Stimulated activated CD8-positive, alpha-beta memory T cell treated with anti-CD3 and anti-CD28 coated beads, Interleukin-4, amount 100 ng/mL, for 48 hours (primary cell): Measurements from ENCODE around the gene PNPLA7.
"Not testable (repeated sequence)": the region's sequence is repeated elsewhere in the genome, so short reads cannot be mapped to it uniquely, and the experiment has no call there.

Experiments
- DNase-seq: peaks from one replicate; pipeline ENCODE4 v3.0.0-alpha.2; 2020

Gene PNPLA7

DNA sequence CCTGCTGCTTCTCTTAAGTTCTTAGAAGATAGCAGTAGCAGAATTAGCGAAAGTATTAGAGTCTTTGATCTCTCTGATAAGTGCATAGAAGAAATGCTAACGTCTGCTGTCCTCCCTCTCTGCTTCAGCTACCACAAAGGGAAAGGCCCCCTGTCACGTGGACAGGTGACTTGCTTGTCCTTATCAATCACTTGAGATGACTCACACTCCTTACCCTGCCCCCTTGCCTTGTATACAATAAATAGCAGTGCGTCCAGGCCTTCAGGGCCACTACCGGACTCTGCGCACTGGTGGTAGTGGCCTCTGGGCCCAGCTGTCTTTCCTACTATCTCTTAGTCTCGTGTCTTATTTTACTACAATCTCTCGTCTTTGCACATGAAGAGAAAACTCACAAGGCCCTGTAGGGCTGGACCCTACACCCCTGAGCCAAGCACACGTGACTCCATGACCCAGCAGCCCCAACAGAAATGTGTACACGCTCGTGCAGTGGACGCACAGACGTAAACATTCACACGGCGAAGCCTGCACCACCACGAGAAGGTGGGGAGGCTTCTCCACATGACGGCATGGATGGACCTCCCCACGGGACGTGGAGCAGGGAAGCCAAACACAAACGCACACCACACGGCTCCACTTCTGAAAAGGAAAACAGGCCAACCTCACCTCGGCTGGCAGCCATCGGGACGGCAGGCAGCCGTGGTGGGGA, 38.3 kb downstream of the PNPLA7 start:
- DNase-seq: no peak

DNA sequence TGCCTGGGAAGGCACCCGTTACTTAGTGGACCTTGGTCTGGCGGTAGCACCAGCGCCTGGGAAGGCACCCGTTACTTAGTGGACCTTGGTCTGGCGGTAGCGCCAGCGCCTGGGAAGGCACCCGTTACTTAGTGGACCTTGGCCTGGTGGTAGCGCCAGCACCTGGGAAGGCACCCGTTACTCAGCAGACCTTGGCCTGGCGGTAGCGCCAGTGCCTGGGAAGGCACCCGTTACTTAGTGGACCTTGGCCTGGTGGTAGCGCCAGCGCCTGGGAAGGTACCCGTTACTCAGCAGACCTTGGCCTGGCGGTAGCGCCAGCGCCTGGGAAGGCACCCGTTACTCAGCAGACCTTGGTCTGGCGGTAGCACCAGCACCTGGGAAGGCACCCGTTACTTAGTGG, 39.1 kb downstream of the PNPLA7 start:
- not testable (repeated sequence) for DNase-seq

- no peak for DNase-seq
Measured at GRCh38 chr9:137509198-137509597, 41.0 kb downstream of the PNPLA7 start.

DNA sequence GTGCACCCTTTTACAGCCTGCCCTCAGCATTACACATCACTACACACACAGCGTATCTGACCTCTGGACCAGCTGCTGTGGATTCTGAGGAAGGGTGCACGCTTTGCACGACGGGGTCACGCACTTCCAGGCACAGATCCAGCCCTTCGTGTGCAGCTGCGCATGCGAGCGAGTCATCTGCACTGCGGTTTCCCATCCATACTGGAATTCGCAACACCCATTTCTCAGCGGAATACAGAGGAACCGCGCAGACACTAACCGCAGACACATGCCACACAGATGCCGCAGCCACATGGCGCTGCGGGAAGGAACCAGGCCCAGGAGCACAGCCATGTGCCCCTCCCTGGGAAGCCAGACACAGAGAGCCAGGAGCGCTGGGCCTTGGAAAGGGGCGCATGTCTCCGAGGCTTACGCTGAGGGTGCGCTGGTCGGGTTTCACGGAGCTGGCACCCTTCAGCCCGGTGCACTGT, 43.5 kb downstream of the PNPLA7 start:
- no peak for DNase-seq

GRCh38 chr9:137506274-137506673, 43.9 kb downstream of the PNPLA7 start:
- no peak for DNase-seq

DNA sequence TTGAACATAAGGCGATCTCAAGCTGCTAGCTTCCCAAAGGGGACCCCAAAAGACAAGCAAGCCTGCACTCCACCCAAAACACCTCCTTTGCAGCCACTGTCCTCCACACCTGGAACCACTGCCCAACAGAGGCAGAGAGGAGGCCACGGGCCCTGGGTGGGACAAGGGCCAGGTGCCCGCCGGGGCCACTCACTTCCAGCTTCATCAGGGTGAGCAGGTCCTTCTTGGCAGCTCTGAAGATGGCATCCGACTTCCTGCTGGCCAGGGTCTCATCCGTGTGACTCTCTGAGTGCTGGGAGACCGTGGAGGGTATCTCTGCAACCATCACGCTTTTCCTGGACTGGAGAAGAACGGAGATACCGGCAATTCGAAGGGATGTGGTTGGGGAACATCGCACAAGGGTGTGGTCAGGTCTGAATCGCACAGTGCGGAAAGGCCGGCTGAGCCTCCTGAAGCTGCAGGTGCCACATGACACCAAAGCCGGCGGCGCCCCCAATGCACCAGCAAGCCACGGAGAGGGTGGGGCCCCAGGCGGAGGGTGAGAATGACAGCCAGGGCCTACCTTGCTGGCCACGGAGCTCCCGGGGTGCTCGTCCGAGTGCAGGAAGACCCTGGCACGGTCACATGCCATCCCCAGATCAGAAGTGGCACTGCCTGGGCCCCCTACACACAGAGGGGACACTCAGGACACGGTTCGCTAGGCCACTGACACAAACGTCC, 44.6 kb downstream of the PNPLA7 start:
- no peak for DNase-seq

- DNase-seq: no peak
Measured at GRCh38 chr9:137504432-137504777, 45.8 kb downstream of the PNPLA7 start.

- DNase-seq: no peak
Measured at GRCh38 chr9:137502008-137502911, 47.9 kb downstream of the PNPLA7 start.

DNA sequence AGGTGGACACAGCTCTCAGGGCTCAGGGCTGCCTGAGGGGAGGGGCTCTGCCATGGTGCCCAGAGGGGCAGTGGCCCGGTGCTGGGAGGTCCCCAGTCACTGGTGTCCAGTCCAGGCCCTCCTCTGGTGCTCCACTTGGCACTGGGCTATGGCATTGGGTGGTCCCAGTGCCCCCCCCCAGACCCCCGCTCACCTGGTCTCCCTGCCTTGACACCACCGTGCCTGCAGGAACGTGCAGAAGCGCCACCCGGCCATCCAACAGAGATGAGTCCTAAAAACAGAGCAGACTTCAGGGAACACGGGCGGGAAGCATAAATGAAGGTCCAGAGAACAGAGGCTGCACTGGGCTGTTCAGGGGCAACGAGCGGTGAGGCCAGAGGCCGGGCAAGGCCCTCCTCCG, 48.7 kb downstream of the PNPLA7 start:
- no peak for DNase-seq

DNA sequence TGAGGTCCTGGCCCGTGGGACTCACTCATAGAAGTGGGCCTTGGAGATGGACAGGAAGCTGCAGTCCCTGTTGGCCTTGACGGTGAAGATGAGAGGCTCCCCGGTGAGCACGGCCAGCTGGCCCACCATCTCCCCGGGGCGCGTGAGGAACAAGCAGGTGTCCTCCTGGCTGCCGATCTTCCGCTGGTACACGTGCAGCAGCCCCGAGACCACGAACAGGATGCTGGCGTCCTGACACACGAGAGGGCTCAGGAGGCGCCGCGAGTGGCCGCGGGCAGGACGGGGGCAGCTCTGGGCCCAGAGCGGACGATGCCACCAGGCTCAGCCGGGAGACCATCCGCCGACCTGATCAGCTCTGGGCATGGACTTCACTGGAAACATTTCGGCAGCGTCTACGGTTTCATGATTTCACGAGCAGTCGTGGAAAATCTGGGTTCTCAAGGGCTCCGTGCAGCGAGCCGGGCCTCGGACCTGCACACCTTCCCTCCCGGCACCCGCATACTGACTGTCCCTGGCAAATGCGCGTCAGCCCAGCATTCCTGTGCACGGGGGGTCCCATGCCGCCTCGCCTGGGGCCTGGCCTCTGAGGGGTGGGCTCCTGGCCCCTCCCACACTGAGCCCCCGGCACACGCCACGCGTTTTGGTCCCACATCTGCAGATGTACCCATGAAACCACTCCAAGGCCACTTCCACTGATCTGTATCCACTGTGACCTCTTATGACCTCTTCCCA, 49.4 kb downstream of the PNPLA7 start:
- no peak for DNase-seq

DNA sequence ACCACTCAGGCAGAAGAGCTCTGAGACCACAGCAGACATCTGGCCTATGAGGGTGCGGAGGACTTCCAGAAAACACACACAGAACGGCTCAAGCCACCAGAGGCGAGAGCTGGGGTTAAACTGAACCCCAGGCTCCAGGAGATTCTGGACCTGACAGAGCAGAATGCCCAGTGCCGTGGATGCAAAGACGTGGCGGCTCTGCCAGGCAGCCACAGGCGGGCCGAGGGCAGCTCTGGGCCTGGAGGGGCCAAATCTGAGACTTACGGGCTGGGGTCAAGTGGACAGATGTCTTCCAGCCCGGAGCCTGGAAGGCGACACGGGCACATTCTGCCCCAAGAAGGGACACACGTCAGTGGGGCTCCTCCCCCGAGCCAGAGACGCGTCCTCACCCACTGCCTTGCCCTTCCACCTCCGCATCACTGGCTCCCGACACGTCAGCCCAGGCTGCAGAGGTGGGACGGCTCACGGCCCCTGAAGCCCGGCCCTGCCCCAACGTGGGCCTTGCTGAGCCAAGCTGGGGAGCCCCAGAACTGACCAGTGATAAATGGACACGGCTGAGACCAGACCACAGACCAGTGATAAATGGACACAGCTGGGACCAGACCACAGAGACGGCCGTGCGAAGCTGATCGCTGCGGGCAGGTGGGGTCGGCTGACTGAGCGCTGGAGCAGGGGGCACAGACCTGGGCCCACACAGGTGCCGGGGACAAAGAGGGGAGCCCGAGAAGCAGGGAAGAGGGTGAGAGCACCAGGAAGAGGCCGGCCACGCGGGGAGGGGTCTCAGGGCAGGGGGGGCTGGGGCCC, 50.1 kb downstream of the PNPLA7 start:
- no peak for DNase-seq

DNA sequence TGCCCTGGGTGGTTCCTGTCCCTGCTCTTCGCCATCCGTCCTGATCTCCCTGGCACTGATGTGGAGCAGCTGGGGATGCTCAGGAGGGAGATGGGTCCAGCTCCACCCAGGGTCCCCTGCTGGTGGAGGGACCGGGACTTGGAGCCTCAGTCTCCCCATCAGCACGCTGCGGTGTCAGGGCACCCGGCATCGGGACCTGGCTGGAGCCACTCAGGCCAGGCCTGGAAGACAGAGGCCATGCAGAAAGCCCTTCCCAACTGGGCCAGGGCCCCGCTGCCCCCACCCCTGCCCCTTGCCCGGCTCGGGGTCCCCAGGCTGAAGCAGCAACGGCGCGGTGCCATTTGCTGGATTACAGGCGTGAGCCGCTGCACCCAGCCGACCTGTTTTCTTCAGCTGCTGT, 50.8 kb downstream of the PNPLA7 start:
- no peak for DNase-seq

GRCh38 chr9:137498720-137499150, 51.5 kb downstream of the PNPLA7 start:
- DNase-seq: no peak

DNA sequence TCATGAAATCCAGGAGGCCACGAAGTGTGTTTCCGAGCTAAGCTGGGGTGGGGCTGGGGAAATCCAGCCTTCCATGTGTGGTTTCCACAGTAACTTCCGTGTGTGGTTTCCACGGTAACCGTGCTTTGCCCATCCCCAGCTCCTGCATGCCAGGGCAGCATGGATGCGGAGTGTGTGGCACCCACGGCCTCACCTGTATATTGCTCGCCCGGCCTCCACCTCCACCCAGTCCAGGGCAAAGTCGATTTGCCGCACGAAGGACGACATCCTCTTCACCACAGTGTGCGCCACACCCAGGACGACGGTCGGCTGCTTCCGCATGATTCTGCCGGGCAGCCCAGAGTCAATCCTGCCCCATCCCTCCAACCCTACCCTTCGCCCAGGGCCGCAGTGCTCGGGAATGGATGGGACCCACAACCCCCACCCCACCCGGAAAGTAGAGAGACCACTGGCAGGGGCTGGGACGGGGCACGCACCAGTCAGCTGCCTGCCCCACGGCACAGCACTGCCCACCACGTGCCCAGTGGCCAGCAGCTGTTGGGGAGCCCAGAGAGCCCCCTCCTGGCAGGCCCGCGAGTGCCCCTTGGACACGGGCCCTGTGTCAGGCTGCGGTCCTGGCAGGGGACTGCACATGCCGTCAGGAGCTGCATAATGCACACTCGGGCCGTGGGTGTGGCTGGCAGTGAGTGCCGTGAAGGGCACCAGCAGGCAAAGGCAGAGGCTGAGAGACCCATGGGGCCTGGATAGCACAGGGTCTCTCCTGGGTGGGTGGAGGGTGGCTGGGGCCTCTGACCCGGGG, 52.1 kb downstream of the PNPLA7 start:
- DNase-seq: no peak

GRCh38 chr9:137496601-137497375, 53.4 kb downstream of the PNPLA7 start:
- DNase-seq: no peak

- no peak for DNase-seq
Measured at GRCh38 chr9:137494550-137495351, 55.5 kb downstream of the PNPLA7 start.

DNA sequence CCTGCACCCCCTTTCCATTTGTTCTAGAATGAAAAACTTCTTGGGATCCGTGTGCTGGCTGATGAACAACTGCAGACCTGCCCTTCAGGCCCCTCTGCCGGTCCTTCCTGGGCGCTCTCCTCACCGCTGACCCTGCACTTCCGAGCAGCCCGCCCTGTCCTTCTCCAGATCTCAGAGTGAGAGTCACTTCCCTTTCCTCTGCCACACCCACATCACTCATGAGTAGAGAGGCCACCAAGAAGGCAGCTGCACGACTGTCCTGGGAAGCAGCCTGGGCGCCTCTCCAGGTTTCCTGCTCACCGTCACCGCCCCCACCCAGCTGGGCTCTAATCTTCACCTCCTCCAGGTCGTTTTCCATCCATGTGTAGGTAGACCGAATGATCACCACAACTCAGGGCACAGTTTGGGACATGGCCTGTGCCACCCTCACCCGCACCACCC, 56.1 kb downstream of the PNPLA7 start:
- DNase-seq: no peak

DNA sequence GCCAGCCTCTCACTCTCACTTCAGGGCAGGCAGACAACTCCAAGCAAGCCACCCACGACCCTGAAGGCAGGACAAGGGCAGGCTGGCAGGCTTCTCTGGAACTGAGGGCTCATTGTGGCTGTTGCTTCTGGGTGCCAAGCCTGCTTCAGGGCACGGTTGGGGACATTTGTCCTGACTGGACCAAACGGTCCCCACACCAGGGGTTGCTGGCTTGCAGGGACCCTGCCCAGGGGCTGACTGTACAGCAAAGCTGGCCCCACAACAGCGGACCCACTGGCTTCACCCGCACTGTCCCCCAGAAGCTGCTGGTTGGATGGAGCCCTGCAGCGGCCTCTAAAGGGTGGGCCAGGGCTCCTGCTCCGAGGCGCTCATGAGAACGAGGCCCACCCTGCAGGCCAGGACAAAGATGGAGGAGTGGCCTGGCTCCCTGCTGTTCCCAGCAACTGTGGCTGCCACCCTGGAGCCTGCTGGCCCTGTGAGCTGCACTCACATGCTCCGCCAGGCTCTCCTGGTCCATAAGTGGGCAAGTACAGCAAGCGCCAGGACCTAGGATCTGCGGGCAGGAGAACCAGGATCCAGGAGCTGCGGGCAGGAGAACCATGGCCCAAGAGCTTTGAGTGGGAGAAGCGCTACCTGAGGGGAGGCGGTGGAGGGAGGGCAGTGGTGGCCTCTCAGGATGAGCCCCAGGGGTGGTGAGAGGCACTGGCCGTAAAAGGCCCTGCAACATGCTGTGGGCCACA, 56.7 kb downstream of the PNPLA7 start:
- DNase-seq: no peak
